Measurements from ENCODE around the gene GLT6D1. TPM values are rescaled to one million over a fixed set of nuclear protein-coding genes. Genes with fewer than 3 reads are reported as not detected.

The GLT6D1 gene
- total and polyA plus RNA-seq, 2 of the 8 experiments (the other 6 are each of a cell fraction or from before 2014, with no cell fraction given): 1.3 to 2.1 TPM

- TF ChIP-seq TEAD4 (IDR thresholded peaks at IDR 0.05; ENCODE audit: low read depth, low read length) (no peak), RAD21 (IDR thresholded peaks at IDR 0.05 in 1 of 2, conservative IDR thresholded peaks at IDR 0.05 in 1 of 2; ENCODE audit: low read depth in 2 of 2, low read length in 2 of 2) (no peak), SIN3A (conservative IDR thresholded peaks at IDR 0.05 in 1 of 2, IDR thresholded peaks at IDR 0.05 in 1 of 2; ENCODE audit: low read depth in 1 of 2, low read length in 2 of 2) (no peak), NANOG (IDR thresholded peaks at IDR 0.05; ENCODE audit: insufficient read depth, low read depth, low read length, poor library complexity, severe bottlenecking) (no peak), RBBP5 (IDR thresholded peaks at IDR 0.05; ENCODE audit: borderline replicate concordance, low read depth, low read length) (no peak), SRF (IDR thresholded peaks at IDR 0.05; ENCODE audit: low read depth, low read length) (no peak)
Measured at GRCh38 chr9:135674977-135675376, 35.6 kb upstream of the GLT6D1 start (continued).

Measured in H1 (cell line).